Common myeloid progenitor, CD34-positive (primary cell): ENCODE results near the gene FOXJ3.

ENCODE experiments used
- CTCF ChIA-PET: fragments of 350-600 bp; sonication (Branson Sonifier 250); formaldehyde crosslinking; loops from one replicate; lab custom pipeline; 2021; ENCODE audit warnings: antibody characterized with exemption; lab: Charles Lee
- POLR2A ChIA-PET: fragments of 350-600 bp; sonication (Branson Sonifier 250); formaldehyde crosslinking; loops from one replicate; lab custom pipeline; 2021; ENCODE audit warnings: antibody characterized with exemption; lab: Charles Lee
- DNase-seq, 3 donors: peaks; one replicate each; pipeline versions ENCODE4 v3.0.0 to v3.0.0-alpha.2; 2013
- H3K27ac ChIP-seq, 2 experiments: 1 replicate in 1 of 2; 2 replicates in 1 of 2; pipeline ENCODE4 v1.7.0; 2013; ENCODE audit warnings: inconsistent platforms in 2 of 2, low read length in 2 of 2, mild to moderate bottlenecking in 2 of 2, low read depth in 1 of 2, moderate library complexity in 1 of 2; ENCODE audit not compliant: severe bottlenecking in 2 of 2, insufficient read depth in 1 of 2, poor library complexity in 1 of 2
- H3K27me3 ChIP-seq, 5 experiments: replicated peaks in 2 of 5; 1 replicate in 3 of 5; 2 replicates in 2 of 5; pipeline versions ENCODE4 v1.6.1 to v1.7.0; 2013; ENCODE audit warnings: low read length in 4 of 5, mild to moderate bottlenecking in 2 of 5, moderate library complexity in 2 of 5, inconsistent platforms in 1 of 5; ENCODE audit not compliant: insufficient read depth in 5 of 5, control insufficient read depth in 4 of 5
- H3K36me3 ChIP-seq, 4 experiments: 1 replicate in 2 of 4; 2 replicates in 2 of 4; pipeline versions ENCODE4 v1.6.1 to v1.7.0; 2013; ENCODE audit warnings: low read length in 3 of 4, control low read depth in 1 of 4, mild to moderate bottlenecking in 1 of 4; ENCODE audit not compliant: control insufficient read depth in 4 of 4, insufficient read depth in 4 of 4
- H3K4me1 ChIP-seq, 4 experiments: 1 replicate in 3 of 4; 2 replicates in 1 of 4; pipeline versions ENCODE4 v1.6.1 to v1.7.1; 2013; ENCODE audit warnings: low read length in 3 of 4, mild to moderate bottlenecking in 3 of 4, control low read depth in 1 of 4, inconsistent platforms in 1 of 4, moderate library complexity in 1 of 4; ENCODE audit not compliant: control insufficient read depth in 4 of 4, insufficient read depth in 4 of 4; ENCODE audit errors: control extremely low read depth in 1 of 4
- H3K4me3 ChIP-seq, 7 experiments: 1 replicate in 4 of 7; 2 replicates in 3 of 7; pipeline versions ENCODE4 v1.5.1 to v1.7.0; 2013; ENCODE audit warnings: mild to moderate bottlenecking in 7 of 7, low read length in 6 of 7, moderate library complexity in 6 of 7, inconsistent platforms in 2 of 7, low read depth in 2 of 7, control low read depth in 1 of 7; ENCODE audit not compliant: insufficient read depth in 4 of 7, control insufficient read depth in 1 of 7; ENCODE audit errors: extremely low read depth in 1 of 7
- H3K9me3 ChIP-seq, 5 experiments: 1 replicate in 4 of 5; 2 replicates in 1 of 5; pipeline versions ENCODE4 v1.6.1 to v1.7.1; 2013; ENCODE audit warnings: low read length in 4 of 5, mild to moderate bottlenecking in 2 of 5, inconsistent platforms in 1 of 5, low read depth in 1 of 5, moderate library complexity in 1 of 5; ENCODE audit not compliant: control insufficient read depth in 4 of 5, insufficient read depth in 2 of 5; ENCODE audit errors: control extremely low read depth in 1 of 5
- WGBS: methylation state at CpG from one replicate; pipeline ENCODE4 v1.1.5; 2013; ENCODE audit not compliant: insufficient coverage; 5-methylcytosine and 5-hydroxymethylcytosine counted together

The FOXJ3 gene

GRCh38 chr1:42163536-42164503 lies 171.2 kb downstream of the FOXJ3 start:
- H3K27ac ChIP-seq, result no peak overlapping the region
- WGBS, result 91% methylated on average over 14 of the region's 16 CpGs
- no peaks in the 10 kb centered on the region for H3K36me3 ChIP-seq
- ChIA-PET CTCF (interaction anchor here (6.6 kb wide), 1 partner anchor 9 kb away, joined by 53 read pairs; no protein-coding TSS in a partner anchor), POLR2A (no interaction called here)
- peaks cover 0 to 12% (median 2%) of the 10 kb centered on the region in 5 experiments for H3K9me3 ChIP-seq
- H3K27me3 ChIP-seq, result no peaks in the 10 kb centered on the region
- H3K4me1 ChIP-seq, result peaks cover 0 to 8% (median 5%) of the 10 kb centered on the region in 4 experiments
- DNase-seq, result no peak
- no peak overlapping the region for H3K4me3 ChIP-seq

- Histone ChIP-seq H3K27ac (no peak overlapping the region), H3K9me3 (peaks cover 0 to 12% (median 2%) of the 10 kb centered on the region in 5 experiments), H3K36me3 (no peaks in the 10 kb centered on the region), H3K27me3 (no peaks in the 10 kb centered on the region), H3K4me3 (no peak overlapping the region), H3K4me1 (peaks cover 0 to 8% (median 5%) of the 10 kb centered on the region in 4 experiments)
- ChIA-PET POLR2A (no interaction called here), CTCF (interaction anchor here (0.8 to 6.6 kb wide), 3 partner anchors 9 to 14 kb away, joined by 3 to 53 read pairs (median 3); no protein-coding TSS in a partner anchor)
- 100% methylated on average over 2 of the region's 2 CpGs for WGBS
- no peak for DNase-seq
Measured at GRCh38 chr1:42163114-42163513, 171.9 kb downstream of the FOXJ3 start.

- CTCF ChIA-PET, result interaction anchor here (0.8 to 6.6 kb wide), 3 partner anchors 10 to 15 kb away, joined by 3 to 53 read pairs (median 3); no protein-coding TSS in a partner anchor
- no peak for DNase-seq
- Histone ChIP-seq H3K27ac (no peak overlapping the region), H3K27me3 (no peaks in the 10 kb centered on the region), H3K4me1 (peaks cover 0 to 11% (median 6%) of the 10 kb centered on the region in 4 experiments), H3K4me3 (no peak overlapping the region), H3K9me3 (peaks cover 0 to 12% (median 2%) of the 10 kb centered on the region in 5 experiments), H3K36me3 (no peaks in the 10 kb centered on the region)
- POLR2A ChIA-PET, result no interaction called here
- 86% methylated on average over 4 of the region's 5 CpGs for WGBS
Measured at GRCh38 chr1:42162181-42162580, 172.9 kb downstream of the FOXJ3 start.

- ChIA-PET CTCF (interaction anchor here (1.0 to 3.4 kb wide), 4 partner anchors 11 to 584 kb away, joined by 3 to 23 read pairs (median 4); no protein-coding TSS in a partner anchor), POLR2A (interaction anchor here (0.6 kb wide), 1 partner anchor 883 kb away, joined by 3 read pairs; no protein-coding TSS in a partner anchor)
- H3K4me3 ChIP-seq, result no peak overlapping the region
- peaks cover 0 to 11% (median 4%) of the 10 kb centered on the region in 4 experiments for H3K4me1 ChIP-seq
- no peak for DNase-seq
- H3K36me3 ChIP-seq, result no peaks in the 10 kb centered on the region
- H3K27me3 ChIP-seq, result no peaks in the 10 kb centered on the region
- peaks cover 0 to 12% (median 2%) of the 10 kb centered on the region in 5 experiments for H3K9me3 ChIP-seq
- no peak overlapping the region for H3K27ac ChIP-seq
- WGBS, result no CpG with 5 or more reads among the region's 2 CpGs
Measured at GRCh38 chr1:42158189-42158588, 176.8 kb downstream of the FOXJ3 start.

GRCh38 chr1:42157667-42158066 lies 177.4 kb downstream of the FOXJ3 start:
- ChIA-PET CTCF (interaction anchor here (0.8 to 3.4 kb wide), 6 partner anchors 9 to 584 kb away, joined by 3 to 23 read pairs (median 4); no protein-coding TSS in a partner anchor), POLR2A (no interaction called here)
- peaks cover 0 to 12% (median 2%) of the 10 kb centered on the region in 5 experiments for H3K9me3 ChIP-seq
- H3K4me1 ChIP-seq, result peaks cover 0 to 11% (median 4%) of the 10 kb centered on the region in 4 experiments
- H3K27ac ChIP-seq, result no peak overlapping the region
- no peaks in the 10 kb centered on the region for H3K36me3 ChIP-seq
- WGBS, result 20% methylated on average over 6 of the region's 7 CpGs
- peak; percentile 71 to 88 (median 80) for DNase-seq
- no peaks in the 10 kb centered on the region for H3K27me3 ChIP-seq
- H3K4me3 ChIP-seq, result no peak overlapping the region

- ChIA-PET POLR2A (no interaction called here), CTCF (interaction anchor here (0.8 kb wide), 1 partner anchor 8 kb away, joined by 3 read pairs; no protein-coding TSS in a partner anchor)
- DNase-seq, result no peak
- peaks cover 0 to 5% (median 0%) of the 10 kb centered on the region in 4 experiments for H3K4me1 ChIP-seq
- H3K36me3 ChIP-seq, result no peaks in the 10 kb centered on the region
- H3K9me3 ChIP-seq, result peaks cover 0 to 4% (median 0%) of the 10 kb centered on the region in 5 experiments
- H3K27me3 ChIP-seq, result no peaks in the 10 kb centered on the region
- no peak overlapping the region for H3K27ac ChIP-seq
- WGBS, result 95% methylated on average over 11 of the region's 12 CpGs
- H3K4me3 ChIP-seq, result no peak overlapping the region
Measured at GRCh38 chr1:42155362-42155761, 179.7 kb downstream of the FOXJ3 start.
